Non-pigmented ciliary epithelial cell (primary cell): ENCODE data around the gene CNTNAP3.
"Not testable (repeated sequence)": the region's sequence is repeated elsewhere in the genome, so short reads cannot be mapped to it uniquely, and the experiment has no call there.

Experiments used
- DNase-seq: peaks from one replicate; pipeline ENCODE4 v3.0.0-alpha.2; 2010; ENCODE audit warnings: low read depth

CNTNAP3 gene

DNA sequence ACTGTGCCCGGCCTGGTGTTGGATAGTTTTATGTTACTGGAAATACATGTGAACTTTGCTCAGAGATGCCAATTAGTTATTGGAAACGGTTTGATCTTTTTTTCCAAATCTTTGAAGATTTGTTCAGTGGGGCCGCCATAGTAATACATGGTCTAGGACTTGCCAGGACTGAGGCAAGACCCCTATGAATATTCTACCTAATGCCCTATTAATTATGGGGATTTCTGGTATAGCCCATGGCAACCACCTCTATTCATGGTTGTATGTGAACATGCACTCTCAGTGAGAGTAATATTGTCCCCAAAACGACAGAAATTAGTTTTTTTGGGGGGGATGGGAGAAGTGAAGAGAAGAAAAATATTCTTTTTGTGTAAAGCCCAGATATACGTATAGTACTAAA is 220.3 kb downstream of the CNTNAP3 start:
- not testable (repeated sequence) for DNase-seq

- not testable (repeated sequence) for DNase-seq
Measured at GRCh38 chr9:39062966-39063365, 225.0 kb downstream of the CNTNAP3 start.

DNA sequence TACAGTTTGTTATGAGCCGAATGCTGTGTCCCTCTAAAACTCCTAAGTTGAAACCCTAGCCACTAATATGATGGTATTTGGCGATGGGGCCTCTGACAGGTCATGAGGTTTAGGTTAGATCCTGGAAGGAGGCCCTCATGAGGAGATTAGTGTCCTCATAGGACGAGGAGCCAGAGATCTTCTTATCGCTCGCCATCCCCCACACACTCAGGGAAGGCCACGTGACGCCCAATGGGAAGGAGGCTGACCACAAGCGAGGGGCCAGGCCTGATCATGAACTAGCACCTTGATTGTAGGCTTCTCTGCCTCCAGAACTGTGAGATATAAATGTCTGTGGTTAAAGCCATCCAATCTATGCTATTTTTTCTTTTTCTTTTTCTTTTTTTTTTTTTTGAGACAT is 233.5 kb downstream of the CNTNAP3 start:
- DNase-seq, result not testable (repeated sequence)

DNA sequence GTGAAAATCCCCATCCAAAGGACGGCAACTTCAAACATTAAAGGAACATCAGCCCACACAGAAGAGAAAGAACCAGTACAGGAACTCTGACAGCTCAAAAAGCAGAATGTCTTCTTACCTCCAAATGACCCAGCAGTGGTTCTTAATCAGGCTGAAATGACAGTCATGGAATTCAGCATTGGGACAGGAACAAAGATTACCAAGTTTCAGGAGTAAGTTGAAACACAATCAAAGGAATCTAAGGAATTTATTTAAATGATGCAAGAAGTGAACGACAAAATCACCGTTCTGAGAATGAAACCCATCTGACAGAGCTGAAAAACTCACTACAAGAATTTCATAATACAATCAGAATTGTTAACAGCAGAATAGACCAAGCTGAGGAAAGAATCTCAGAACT is 241.1 kb downstream of the CNTNAP3 start:
- DNase-seq, result peak; percentile 10

DNA sequence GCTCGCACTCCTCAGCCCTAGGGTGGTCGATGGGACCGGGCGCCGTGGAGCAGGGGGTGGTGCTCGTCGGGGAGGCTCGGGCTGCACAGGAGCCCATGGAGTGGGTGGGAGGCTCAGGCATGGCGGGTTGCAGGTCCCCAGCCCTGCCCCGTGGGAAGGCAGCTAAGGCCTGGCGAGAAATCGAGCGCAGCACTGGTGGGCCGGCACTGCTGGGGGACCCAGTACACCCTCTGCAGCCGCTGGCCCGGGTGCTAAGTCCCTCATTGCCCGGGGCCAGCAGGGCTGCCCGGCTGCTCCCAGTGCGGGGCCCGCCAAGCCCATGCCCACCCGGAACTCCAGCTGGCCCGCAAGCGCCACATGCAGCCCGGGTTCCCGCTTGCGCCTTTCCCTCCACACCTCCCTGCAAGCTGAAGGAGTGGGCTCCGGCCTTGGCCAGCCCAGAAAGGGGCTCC is 245.6 kb downstream of the CNTNAP3 start:
- not testable (repeated sequence) for DNase-seq

GRCh38 chr9:39041774-39042173 is 246.2 kb downstream of the CNTNAP3 start:
- DNase-seq, result not testable (repeated sequence)

- not testable (repeated sequence) for DNase-seq
Measured at GRCh38 chr9:39039148-39039547, 248.8 kb downstream of the CNTNAP3 start.

GRCh38 chr9:39038221-39038620 is 249.7 kb downstream of the CNTNAP3 start:
- DNase-seq, result not testable (repeated sequence)

- DNase-seq, result not testable (repeated sequence)
Measured at GRCh38 chr9:39033849-39034248, 254.1 kb downstream of the CNTNAP3 start.

- peak; percentile 17 for DNase-seq
Measured at GRCh38 chr9:39030204-39031019, 257.6 kb downstream of the CNTNAP3 start.

DNA sequence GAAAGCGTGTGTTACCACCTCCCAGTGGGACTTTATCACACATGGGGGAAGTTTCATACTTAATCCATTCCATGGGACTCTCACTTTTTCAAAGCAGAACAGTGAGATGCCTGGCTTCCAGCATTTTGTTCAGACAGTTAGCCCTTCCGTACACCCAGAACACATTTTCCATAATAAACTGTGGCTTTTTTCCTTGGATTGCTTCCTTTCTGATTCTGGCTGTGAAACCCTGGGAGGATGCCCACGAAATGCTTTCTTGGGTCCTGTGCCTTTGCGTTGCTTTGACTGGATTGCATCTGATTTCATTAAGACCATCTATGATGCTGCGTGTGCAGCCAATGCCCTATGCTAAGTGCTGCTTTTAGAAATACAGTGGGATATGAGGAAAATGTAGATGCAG is 259.1 kb downstream of the CNTNAP3 start:
- DNase-seq, result not testable (repeated sequence)

GRCh38 chr9:39028168-39028567 is 259.8 kb downstream of the CNTNAP3 start:
- not testable (repeated sequence) for DNase-seq

GRCh38 chr9:39025911-39026588 is 261.9 kb downstream of the CNTNAP3 start:
- not testable (repeated sequence) for DNase-seq
